Upper lobe of right lung (tissue), 1 donor: Measurements from ENCODE around the gene QSER1. TPM values are rescaled to one million over a fixed set of nuclear protein-coding genes. Genes with fewer than 3 reads are reported as not detected.

Experiments used
- ATAC-seq: fragments of 200-7000 bp; cut with Tn5 transposase; one replicate; pipeline ENCODE4 v1.9.1; 2020; ENCODE audit warnings: mild to moderate bottlenecking, moderate library complexity
- DNase-seq: peaks from one replicate; pipeline ENCODE4 v3.0.0-alpha.2; 2020
- H3K27ac ChIP-seq: fragments of 200-600 bp; one replicate; pipeline ENCODE4 v1.8.0; 2022
- H3K27me3 ChIP-seq: fragments of 200-600 bp; one replicate; pipeline ENCODE4 v1.8.0; 2022; ENCODE audit warnings: mild to moderate bottlenecking
- H3K36me3 ChIP-seq: fragments of 200-600 bp; one replicate; pipeline ENCODE4 v1.8.0; 2022
- H3K4me1 ChIP-seq: fragments of 200-600 bp; one replicate; pipeline ENCODE4 v1.8.0; 2022
- H3K4me3 ChIP-seq: fragments of 200-600 bp; one replicate; pipeline ENCODE4 v1.8.0; 2022; ENCODE audit warnings: mild to moderate bottlenecking
- H3K9me3 ChIP-seq: fragments of 200-600 bp; one replicate; pipeline ENCODE4 v1.8.0; 2022
- CTCF ChIP-seq: fragments of 200-600 bp; IDR thresholded peaks from one replicate; pipeline ENCODE4 v1.8.0; 2022; ENCODE audit warnings: antibody characterized with exemption
- intact Hi-C: fragments of 100-400 bp; cut with DNase I; formaldehyde crosslinking; loops from one replicate; pipeline ENCODE4 v1.11.0; 2022
- total RNA-seq: library from RNA; stranded (reverse); fragmentation: NEBNext Ultra II Directional; extraction: Animal tissue kit (Norgen Biotek cat#: 25700); gene quantifications from one replicate; pipeline ENCODE4 v1.2.1, GENCODE V29; 2021
- donor health status: DM: no; HTN: yes; CAD: no; lungs with severe emphysema.

The QSER1 gene
- total RNA-seq, 1 donor from 2014 or later: 26.3 TPM

- H3K4me3 ChIP-seq: no peak overlapping the region
- peaks cover 16% of the 10 kb centered on the region for H3K36me3 ChIP-seq
- H3K27ac ChIP-seq: no peak overlapping the region
- ATAC-seq: no peak
- no peak for DNase-seq
- H3K9me3 ChIP-seq: no peaks in the 10 kb centered on the region
- H3K27me3 ChIP-seq: no peaks in the 10 kb centered on the region
- H3K4me1 ChIP-seq: no peaks in the 10 kb centered on the region
- no peak for TF ChIP-seq CTCF
- intact Hi-C loops: no loop called here
These were observed 46.4 kb downstream of the QSER1 start for GRCh38 chr11:32939046-32939445.

- Histone ChIP-seq H3K4me1 (no peaks in the 10 kb centered on the region), H3K9me3 (no peaks in the 10 kb centered on the region), H3K27me3 (no peaks in the 10 kb centered on the region), H3K36me3 (peaks cover 16% of the 10 kb centered on the region), H3K4me3 (no peak overlapping the region), H3K27ac (no peak overlapping the region)
- ATAC-seq: no peak
- no peak for TF ChIP-seq CTCF
- intact Hi-C loops: no loop called here
- DNase-seq: no peak
These were observed 47.3 kb downstream of the QSER1 start for GRCh38 chr11:32939866-32940265.

- Histone ChIP-seq H3K4me1 (no peaks in the 10 kb centered on the region), H3K27ac (no peak overlapping the region), H3K4me3 (no peak overlapping the region), H3K36me3 (peaks cover 8% of the 10 kb centered on the region), H3K9me3 (no peaks in the 10 kb centered on the region), H3K27me3 (no peaks in the 10 kb centered on the region)
- no peak for TF ChIP-seq CTCF
- DNase-seq (no peak), ATAC-seq (no peak)
- intact Hi-C loops: no loop called here
These were observed 48.3 kb downstream of the QSER1 start for GRCh38 chr11:32940865-32941264.

- Histone ChIP-seq H3K9me3 (no peaks in the 10 kb centered on the region), H3K4me3 (no peak overlapping the region), H3K4me1 (no peaks in the 10 kb centered on the region), H3K36me3 (no peaks in the 10 kb centered on the region), H3K27ac (no peak overlapping the region), H3K27me3 (no peaks in the 10 kb centered on the region)
- intact Hi-C loops: no loop called here
- no peak for TF ChIP-seq CTCF
- no peak for DNase-seq
- ATAC-seq: no peak
These were observed 55.4 kb downstream of the QSER1 start for GRCh38 chr11:32947978-32948377.

GRCh38 chr11:32949739-32950138, 57.1 kb downstream of the QSER1 start:
- intact Hi-C loops: no loop called here
- Histone ChIP-seq H3K36me3 (peaks cover 6% of the 10 kb centered on the region), H3K4me1 (no peaks in the 10 kb centered on the region), H3K27me3 (no peaks in the 10 kb centered on the region), H3K9me3 (no peaks in the 10 kb centered on the region), H3K4me3 (no peak overlapping the region), H3K27ac (no peak overlapping the region)
- TF ChIP-seq CTCF: no peak
- ATAC-seq (no peak), DNase-seq (no peak)

GRCh38 chr11:32952421-32952820, 59.8 kb downstream of the QSER1 start:
- H3K36me3 ChIP-seq: peaks cover 28% of the 10 kb centered on the region
- H3K9me3 ChIP-seq: no peaks in the 10 kb centered on the region
- no peak overlapping the region for H3K4me3 ChIP-seq
- DNase-seq (no peak), ATAC-seq (no peak)
- intact Hi-C loops: no loop called here
- H3K27ac ChIP-seq: no peak overlapping the region
- no peaks in the 10 kb centered on the region for H3K4me1 ChIP-seq
- no peaks in the 10 kb centered on the region for H3K27me3 ChIP-seq
- no peak for TF ChIP-seq CTCF
